ENCODE measurements around the gene CPA2. TPM values are rescaled to one million over a fixed set of nuclear protein-coding genes. Genes with fewer than 3 reads are reported as not detected.
A peak's percentile ranks its signal among the peaks of the same experiment; 100 is the strongest.
"Not testable (repeated sequence)": the region's sequence is repeated elsewhere in the genome, so short reads cannot be mapped to it uniquely, and the experiment has no call there.

The CPA2 gene
- total RNA-seq, 2 donors from 2014 or later: 0.56 TPM; not detected in 1

DNA sequence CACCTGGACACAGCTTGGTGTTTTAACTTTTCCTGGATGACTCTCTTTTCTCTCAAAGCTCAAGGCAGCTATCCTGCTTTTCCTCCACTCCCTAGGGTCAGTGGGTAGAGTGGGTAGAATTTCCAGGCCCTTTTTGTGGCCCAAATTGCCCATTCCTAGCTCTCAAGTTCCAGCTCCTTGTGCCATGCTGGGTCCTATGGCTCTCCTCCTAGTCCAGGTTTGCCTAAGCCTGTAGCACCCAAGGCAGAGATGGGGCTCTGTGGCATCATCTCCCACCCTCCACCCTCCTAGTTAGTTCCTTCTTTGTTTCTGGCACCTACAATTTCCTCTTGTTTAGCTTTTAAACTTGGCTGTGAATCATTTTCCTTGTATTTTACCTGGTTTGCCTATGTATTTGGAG lies 36.0 kb downstream of the CPA2 start:
- no peak for ATAC-seq (replicated peaks)
- no peak overlapping the region for H3K4me3 Mint-ChIP-seq
- H3K36me3 Mint-ChIP-seq (ENCODE audit: low read depth): no peaks in the 10 kb centered on the region
- H3K27me3 Mint-ChIP-seq: peaks cover 6% of the 10 kb centered on the region
- H3K27ac Mint-ChIP-seq: no peak overlapping the region
- H3K9me3 Mint-ChIP-seq: no peaks in the 10 kb centered on the region
- no peaks in the 10 kb centered on the region for H3K4me1 Mint-ChIP-seq

DNA sequence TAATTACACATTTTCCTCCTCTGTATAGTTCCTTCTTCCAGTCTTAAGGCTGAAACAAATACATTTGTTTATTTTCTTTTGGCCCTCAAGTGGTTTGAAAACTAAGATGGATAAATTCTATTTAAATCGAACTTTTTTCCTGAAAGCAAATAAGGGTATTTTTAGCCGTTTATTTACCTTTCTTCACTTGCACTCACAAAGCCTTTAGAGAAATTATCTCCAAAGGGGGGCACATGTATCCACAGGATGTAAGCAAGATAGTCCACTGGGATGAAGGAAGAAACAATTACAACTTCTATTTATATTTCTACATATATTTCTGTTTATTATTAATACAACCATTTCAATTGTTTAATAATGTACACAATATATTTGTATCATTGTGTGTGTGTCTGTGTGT lies 36.5 kb downstream of the CPA2 start:
- Mint-ChIP-seq H3K27me3 (peaks cover 6% of the 10 kb centered on the region), H3K9me3 (no peaks in the 10 kb centered on the region), H3K4me1 (no peaks in the 10 kb centered on the region), H3K4me3 (no peak overlapping the region), H3K27ac (no peak overlapping the region), H3K36me3 (ENCODE audit: low read depth) (no peaks in the 10 kb centered on the region)
- no peak for ATAC-seq (replicated peaks)

DNA sequence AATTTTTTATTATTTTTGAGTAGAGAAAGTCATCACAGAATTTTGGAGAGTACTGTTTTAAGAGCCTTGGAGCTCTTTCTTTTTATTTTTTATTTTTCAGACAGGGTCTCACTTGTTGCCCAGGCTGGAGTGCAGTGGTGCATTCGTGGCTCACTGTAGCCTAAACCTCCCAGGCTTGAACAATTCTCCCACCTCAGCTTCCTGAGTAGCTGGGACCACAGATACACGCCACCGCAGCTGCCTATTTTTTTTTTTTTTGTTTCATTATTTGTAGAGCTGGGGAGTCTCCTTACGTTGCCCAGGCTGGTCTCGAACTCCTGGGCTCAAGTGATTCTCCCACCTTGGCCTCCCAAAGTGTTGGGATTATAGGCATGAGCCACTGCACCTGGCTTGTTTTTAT lies 36.9 kb downstream of the CPA2 start:
- Mint-ChIP-seq H3K27ac (no peak overlapping the region), H3K9me3 (no peaks in the 10 kb centered on the region), H3K36me3 (ENCODE audit: low read depth) (no peaks in the 10 kb centered on the region), H3K27me3 (peaks cover 6% of the 10 kb centered on the region), H3K4me1 (no peaks in the 10 kb centered on the region), H3K4me3 (no peak overlapping the region)
- no peak for ATAC-seq (replicated peaks)

DNA sequence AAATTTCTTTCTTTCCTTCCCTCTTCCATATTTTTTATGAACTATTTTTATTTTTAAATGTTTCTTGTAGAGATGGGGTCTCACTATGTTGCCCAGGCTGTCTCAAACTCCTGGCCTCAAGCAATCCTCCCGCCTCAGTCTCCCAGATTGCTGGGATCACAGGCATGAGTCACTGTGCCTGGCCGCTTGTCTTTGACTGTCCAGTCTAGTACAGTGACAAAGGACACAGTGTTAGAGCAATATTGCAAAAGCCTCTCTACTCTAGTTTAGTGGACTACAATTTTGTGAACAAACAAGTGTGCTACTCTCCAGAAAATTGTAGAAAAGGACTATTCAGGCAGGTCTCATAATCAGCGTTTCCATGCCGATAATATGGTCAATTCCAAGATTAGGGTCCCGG lies 37.3 kb downstream of the CPA2 start:
- no peak for ATAC-seq (replicated peaks)
- Mint-ChIP-seq H3K4me3 (no peak overlapping the region), H3K27me3 (peaks cover 6% of the 10 kb centered on the region), H3K36me3 (ENCODE audit: low read depth) (no peaks in the 10 kb centered on the region), H3K4me1 (no peaks in the 10 kb centered on the region), H3K27ac (no peak overlapping the region), H3K9me3 (no peaks in the 10 kb centered on the region)

DNA sequence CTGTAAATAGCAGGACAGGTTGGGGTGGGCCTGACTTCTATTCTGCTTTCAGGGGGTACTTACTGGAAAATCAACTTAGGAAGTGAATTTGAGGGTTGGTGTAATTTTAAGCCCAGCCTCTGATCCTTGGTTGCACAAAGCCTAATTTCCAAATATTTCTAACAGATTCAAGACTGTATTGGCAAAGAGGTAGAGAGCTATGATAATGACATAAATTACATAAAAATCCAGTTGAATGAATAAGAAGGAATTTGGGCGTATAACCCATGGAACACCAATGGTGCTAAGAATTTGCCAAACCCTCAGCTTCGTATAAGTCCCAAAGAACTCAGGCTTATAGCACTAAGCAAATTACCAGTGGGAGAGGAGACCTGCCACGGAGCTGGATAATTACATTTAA lies 38.2 kb downstream of the CPA2 start:
- Mint-ChIP-seq H3K4me1 (no peaks in the 10 kb centered on the region), H3K9me3 (no peaks in the 10 kb centered on the region), H3K4me3 (no peak overlapping the region), H3K36me3 (ENCODE audit: low read depth) (no peaks in the 10 kb centered on the region), H3K27me3 (peaks cover 6% of the 10 kb centered on the region), H3K27ac (no peak overlapping the region)
- ATAC-seq (replicated peaks): no peak

DNA sequence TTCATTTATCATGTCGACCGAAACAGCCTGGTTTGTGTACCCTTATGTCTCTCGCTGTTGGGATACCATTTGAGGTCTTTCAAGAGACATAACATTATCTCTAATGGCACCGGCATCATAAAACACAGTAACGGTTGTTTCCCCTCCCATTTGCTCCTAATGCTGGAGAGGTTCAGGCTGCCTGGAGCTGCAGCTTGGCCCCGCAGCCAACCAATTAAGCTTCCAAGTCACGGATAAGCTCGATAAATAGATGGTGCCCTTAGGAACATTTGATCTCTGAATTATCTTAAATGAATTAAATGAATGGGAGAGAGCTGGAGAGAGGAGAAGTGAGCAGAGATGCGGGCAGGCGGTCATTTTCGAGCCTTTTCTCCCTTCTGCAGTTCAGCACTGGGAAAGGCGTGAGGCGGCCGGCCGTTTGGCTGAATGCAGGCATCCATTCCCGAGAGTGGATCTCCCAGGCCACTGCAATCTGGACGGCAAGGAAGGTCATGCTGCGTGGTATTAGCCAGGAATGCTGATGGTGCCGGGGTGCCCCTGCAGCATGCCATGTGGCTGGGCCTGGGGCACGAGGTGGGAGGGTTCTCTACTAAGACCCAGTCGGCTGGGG lies 38.9 kb downstream of the CPA2 start:
- H3K27me3 Mint-ChIP-seq: peaks cover 6% of the 10 kb centered on the region
- H3K4me1 Mint-ChIP-seq: no peaks in the 10 kb centered on the region
- H3K4me3 Mint-ChIP-seq: no peak overlapping the region
- no peaks in the 10 kb centered on the region for H3K36me3 Mint-ChIP-seq (ENCODE audit: low read depth)
- no peak for ATAC-seq (replicated peaks)
- no peak overlapping the region for H3K27ac Mint-ChIP-seq
- H3K9me3 Mint-ChIP-seq: no peaks in the 10 kb centered on the region

DNA sequence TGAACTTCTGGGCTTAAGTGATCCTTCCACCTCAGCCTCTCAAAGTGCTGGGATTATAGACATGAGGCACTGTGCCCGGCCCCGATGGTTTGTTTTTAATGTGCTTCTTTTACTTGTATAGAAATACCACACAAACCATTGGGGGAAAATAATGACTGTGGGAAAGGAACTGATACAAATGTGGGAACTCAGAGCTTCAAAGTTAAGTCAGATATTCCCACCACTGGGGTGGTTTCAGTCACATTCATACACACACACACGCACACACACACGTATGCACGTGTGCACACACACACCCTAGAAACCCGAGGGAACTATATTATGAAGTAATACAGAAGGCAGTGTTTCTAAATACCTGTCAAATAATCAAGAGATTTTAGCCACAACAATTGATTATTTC lies 43.3 kb downstream of the CPA2 start:
- Mint-ChIP-seq H3K36me3 (ENCODE audit: low read depth) (no peaks in the 10 kb centered on the region), H3K4me1 (peaks cover 4% of the 10 kb centered on the region), H3K27ac (no peak overlapping the region), H3K4me3 (no peak overlapping the region), H3K9me3 (no peaks in the 10 kb centered on the region), H3K27me3 (peaks cover 3% of the 10 kb centered on the region)
- peak; percentile 77 for ATAC-seq (replicated peaks)

DNA sequence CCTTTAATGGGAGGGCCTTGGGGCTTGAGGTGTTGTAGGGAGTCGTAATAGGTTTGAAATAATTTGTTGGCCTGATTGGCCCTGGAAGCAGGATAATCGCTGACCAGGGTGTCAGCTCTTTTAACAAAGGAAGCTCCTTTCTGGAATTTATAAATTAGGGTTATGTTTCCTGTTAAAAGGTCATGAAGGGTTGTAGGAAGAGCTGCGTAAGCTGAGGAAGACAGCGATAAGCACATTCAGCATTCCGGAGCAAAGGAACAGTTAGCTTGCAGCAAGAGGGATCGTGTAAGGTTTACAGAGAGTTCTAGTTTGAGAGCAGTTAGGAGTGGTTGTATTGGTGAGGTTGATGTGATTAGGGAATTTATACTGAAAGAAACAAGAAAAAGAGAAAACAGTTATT lies 47.6 kb downstream of the CPA2 start:
- no peak overlapping the region for H3K4me3 Mint-ChIP-seq
- ATAC-seq (replicated peaks): no peak

DNA sequence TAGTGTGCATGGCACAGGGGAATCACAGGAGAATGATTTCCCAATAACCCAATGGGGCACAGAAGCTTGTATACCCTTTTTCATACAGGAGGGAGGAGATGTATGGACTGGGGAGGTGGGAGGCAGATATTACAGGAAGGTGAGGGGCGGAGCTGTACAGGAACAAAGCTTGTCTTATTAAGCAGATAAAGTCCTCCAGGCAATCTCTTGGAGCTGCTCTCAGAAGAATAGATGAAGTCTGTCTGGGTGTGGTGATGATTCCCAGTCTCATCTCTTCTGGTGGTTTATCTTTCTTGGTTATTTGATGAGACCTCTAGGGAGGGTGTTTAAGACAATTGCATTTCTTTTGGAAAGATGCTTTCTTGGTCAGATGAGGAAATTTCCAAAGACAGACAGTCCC lies 52.9 kb downstream of the CPA2 start:
- Mint-ChIP-seq H3K9me3 (no peaks in the 10 kb centered on the region), H3K4me3 (no peak overlapping the region), H3K27ac (no peak overlapping the region), H3K36me3 (ENCODE audit: low read depth) (no peaks in the 10 kb centered on the region), H3K4me1 (no peaks in the 10 kb centered on the region), H3K27me3 (peaks cover 2% of the 10 kb centered on the region)
- ATAC-seq (replicated peaks): no peak

More for the DNA sequence above, 47.6 kb downstream of the CPA2 start:
- Mint-ChIP-seq H3K9me3 (no peaks in the 10 kb centered on the region), H3K27ac (no peak overlapping the region), H3K36me3 (ENCODE audit: low read depth) (no peaks in the 10 kb centered on the region), H3K4me1 (peaks cover 4% of the 10 kb centered on the region), H3K27me3 (peaks cover 2% of the 10 kb centered on the region)

DNA sequence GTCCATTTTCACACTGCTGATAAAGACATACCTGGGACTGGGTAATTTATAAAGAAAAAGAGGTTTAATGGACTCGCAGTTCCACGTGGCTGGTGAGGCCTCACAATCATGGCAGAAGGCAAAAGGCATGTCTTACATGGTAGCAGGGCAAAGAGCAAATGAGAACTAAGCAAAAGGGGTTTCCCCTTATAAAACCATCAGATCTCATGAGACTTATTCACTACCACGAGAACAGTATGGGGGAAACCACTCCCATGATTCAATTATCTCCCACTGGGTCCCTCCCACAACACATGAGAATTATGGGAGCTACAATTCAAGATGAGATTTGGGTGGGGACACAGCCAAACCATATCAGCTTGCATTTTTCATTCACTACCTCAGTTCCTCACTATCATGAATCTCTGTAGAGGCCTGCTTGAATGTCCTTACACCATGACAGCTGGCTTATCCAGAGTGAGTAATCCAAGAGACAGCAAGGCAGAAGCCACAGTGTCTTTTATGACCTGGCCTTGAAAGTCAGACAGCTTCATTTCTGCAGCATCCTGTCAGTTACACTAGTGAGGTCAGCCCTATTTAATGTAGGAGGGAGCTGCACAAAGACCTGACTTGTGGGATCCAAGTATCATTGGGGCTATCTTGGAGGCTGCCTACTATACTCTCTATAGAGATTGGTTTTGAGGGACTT lies 55.0 kb downstream of the CPA2 start:
- H3K9me3 Mint-ChIP-seq; H3K4me1 Mint-ChIP-seq; H3K27ac Mint-ChIP-seq; H3K27me3 Mint-ChIP-seq; H3K36me3 Mint-ChIP-seq (ENCODE audit: low read depth); H3K4me3 Mint-ChIP-seq: not testable (repeated sequence)
- peak; percentile 94 for ATAC-seq (replicated peaks)

DNA sequence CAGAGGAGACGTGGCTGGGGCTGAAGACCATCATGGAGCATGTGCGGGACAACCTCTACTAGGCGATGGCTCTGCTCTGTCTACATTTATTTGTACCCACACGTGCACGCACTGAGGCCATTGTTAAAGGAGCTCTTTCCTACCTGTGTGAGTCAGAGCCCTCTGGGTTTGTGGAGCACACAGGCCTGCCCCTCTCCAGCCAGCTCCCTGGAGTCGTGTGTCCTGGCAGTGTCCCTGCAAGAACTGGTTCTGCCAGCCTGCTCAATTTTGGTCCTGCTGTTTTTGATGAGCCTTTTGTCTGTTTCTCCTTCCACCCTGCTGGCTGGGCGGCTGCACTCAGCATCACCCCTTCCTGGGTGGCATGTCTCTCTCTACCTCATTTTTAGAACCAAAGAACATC lies 56.0 kb downstream of the CPA2 start:
- H3K36me3 Mint-ChIP-seq (ENCODE audit: low read depth): no peaks in the 10 kb centered on the region
- H3K4me3 Mint-ChIP-seq: no peak overlapping the region
- no peak overlapping the region for H3K27ac Mint-ChIP-seq
- H3K4me1 Mint-ChIP-seq: no peaks in the 10 kb centered on the region
- H3K27me3 Mint-ChIP-seq: peaks cover 2% of the 10 kb centered on the region
- no peaks in the 10 kb centered on the region for H3K9me3 Mint-ChIP-seq
- ATAC-seq (replicated peaks): no peak

DNA sequence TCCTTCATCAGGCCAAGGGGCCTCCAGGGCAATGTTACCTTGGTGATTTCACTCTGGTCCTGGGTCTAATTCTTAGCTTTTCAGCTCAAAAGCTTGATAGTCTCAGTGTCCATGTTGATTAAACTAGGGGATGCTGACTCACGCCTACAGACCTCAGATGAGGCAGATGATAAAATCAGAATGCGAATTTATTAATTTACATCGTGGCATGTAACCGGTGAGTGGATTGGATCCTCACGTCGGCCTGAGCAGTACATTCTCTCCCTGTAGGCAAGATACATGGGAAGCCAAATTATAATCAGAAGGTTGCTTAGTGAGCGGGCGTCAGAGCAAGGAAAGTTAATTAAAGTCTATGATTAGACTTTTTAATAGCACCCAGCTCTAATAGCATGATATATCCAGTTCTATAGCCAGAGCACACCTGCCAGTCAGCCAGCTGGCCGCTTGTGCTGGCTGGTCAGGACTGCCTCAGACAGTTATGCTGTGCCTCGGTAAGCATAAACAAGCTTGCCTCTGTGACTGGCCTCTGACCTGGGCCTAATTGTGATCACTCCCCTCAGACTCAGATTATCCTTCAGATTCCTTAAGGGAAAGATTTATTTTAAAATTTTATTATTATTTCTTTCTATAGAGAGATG lies 57.8 kb downstream of the CPA2 start:
- H3K4me3 Mint-ChIP-seq: no peak overlapping the region
- H3K9me3 Mint-ChIP-seq: no peaks in the 10 kb centered on the region
- no peaks in the 10 kb centered on the region for H3K4me1 Mint-ChIP-seq
- no peak for ATAC-seq (replicated peaks)
- H3K27me3 Mint-ChIP-seq: no peaks in the 10 kb centered on the region
- no peaks in the 10 kb centered on the region for H3K36me3 Mint-ChIP-seq (ENCODE audit: low read depth)
- H3K27ac Mint-ChIP-seq: no peak overlapping the region

DNA sequence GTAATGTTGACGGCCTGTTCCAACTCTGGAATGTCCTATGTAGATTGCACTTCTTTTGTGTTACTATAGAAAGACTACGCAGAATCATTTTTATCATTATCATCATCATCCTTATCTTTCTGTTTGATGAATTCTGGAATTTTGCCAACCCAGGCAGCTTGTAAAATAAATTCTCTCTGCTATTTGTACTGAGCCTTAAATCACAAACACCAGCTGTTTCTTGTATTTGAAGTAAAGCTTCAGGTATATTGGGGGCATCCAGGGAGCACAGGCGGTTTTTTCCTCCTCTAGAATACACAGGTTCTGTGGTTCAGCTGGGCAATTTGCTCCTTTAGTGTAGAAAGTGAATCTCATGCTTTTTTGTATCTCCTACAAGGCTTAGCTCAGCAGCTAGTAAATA lies 63.0 kb downstream of the CPA2 start:
- H3K4me3 Mint-ChIP-seq: no peak overlapping the region
- no peak for ATAC-seq (replicated peaks)
- no peaks in the 10 kb centered on the region for H3K4me1 Mint-ChIP-seq
- H3K36me3 Mint-ChIP-seq (ENCODE audit: low read depth): no peaks in the 10 kb centered on the region
- no peaks in the 10 kb centered on the region for H3K9me3 Mint-ChIP-seq
- H3K27ac Mint-ChIP-seq: no peak overlapping the region
- H3K27me3 Mint-ChIP-seq: peaks cover under 1% of the 10 kb centered on the region

DNA sequence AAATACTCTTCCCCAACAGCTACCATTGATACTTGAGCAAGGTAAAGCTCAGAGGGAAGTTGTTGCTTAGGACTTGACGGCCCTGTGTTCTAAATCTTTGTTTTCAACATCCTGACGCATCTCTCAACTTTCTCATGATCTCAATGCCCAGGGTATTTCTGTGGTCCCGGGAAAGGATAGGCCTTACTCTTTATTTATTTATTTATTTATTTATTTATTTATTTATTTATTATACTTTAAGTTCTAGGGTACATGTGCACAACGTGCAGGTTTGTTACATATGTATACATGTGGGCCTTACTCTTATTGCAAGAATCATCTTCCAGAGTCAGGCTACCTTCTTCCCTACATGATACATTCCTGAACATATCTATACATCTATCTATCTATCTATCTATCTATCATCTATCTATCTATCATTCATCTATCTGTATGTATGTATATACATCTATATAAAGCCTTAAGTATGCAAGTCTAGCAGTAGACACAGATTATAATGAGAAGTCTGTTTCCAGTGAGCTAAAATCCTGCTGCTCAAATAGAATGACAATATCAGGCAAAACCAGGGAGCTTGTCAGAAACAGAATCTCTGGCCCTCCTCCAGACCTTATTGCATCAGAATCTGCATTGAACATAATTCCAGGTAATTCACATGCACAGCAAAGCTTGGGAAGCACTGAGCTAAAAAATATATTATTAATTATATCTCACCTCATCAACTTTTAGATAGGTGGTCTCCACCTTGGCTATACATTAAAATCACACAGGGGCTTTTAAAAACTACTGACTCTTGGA lies 65.8 kb downstream of the CPA2 start:
- no peak overlapping the region for H3K4me3 Mint-ChIP-seq

DNA sequence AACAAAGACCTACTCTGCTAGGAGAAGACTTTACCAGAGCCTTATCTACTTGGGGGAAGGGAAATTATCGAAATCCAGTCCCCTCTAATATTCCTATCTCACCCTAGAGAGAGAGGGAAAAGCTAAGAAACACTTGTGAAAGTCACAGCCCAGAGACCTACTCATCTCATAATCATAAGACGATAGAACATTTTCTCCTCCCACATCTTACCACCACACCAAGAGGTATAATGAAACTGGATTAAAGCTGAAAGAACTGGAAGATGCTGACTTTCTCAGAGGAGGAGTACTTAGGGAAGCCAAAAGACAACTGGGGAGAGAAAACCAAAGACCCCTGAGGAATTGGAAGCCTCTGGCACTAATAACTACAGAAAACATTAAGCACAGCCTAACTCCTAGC lies 67.2 kb downstream of the CPA2 start:
- ATAC-seq (replicated peaks): peak; percentile 73
- no peaks in the 10 kb centered on the region for H3K4me1 Mint-ChIP-seq
- H3K36me3 Mint-ChIP-seq (ENCODE audit: low read depth): no peaks in the 10 kb centered on the region
- H3K27ac Mint-ChIP-seq: no peak overlapping the region
- H3K9me3 Mint-ChIP-seq: no peaks in the 10 kb centered on the region
- no peak overlapping the region for H3K4me3 Mint-ChIP-seq
- peaks cover 4% of the 10 kb centered on the region for H3K27me3 Mint-ChIP-seq

More for the DNA sequence above, 65.8 kb downstream of the CPA2 start:
- Mint-ChIP-seq H3K27ac (no peak overlapping the region), H3K36me3 (ENCODE audit: low read depth) (no peaks in the 10 kb centered on the region), H3K27me3 (peaks cover 4% of the 10 kb centered on the region), H3K9me3 (no peaks in the 10 kb centered on the region), H3K4me1 (no peaks in the 10 kb centered on the region)
- ATAC-seq (replicated peaks): no peak

Data from activated T-helper 17 cell treated with anti-CD3 and anti-CD28 coated beads, Interleukin-2, amount 50 U/mL, for 72 hours (primary cell).